ENCODE data around the gene CAMTA1.

Gene CAMTA1

GRCh38 chr1:6969762-6970161 lies 184.5 kb downstream of the CAMTA1 start:
- DNase-seq (ENCODE audit: extremely low spot score) = no peak
- ChIA-PET POLR2A (no interaction called here), CTCF (no interaction called here)

GRCh38 chr1:6970221-6970620 lies 185.0 kb downstream of the CAMTA1 start:
- DNase-seq (ENCODE audit: extremely low spot score) = no peak
- ChIA-PET POLR2A (no interaction called here), CTCF (no interaction called here)
- TF ChIP-seq FOXK2 (IDR thresholded peaks at IDR 0.05) (no peak), SUZ12 (IDR thresholded peaks at IDR 0.05) (no peak), ARNT (IDR thresholded peaks at IDR 0.05) (no peak), PKNOX1 (IDR thresholded peaks at IDR 0.05) (no peak), NFRKB (IDR thresholded peaks at IDR 0.05) (no peak), TARDBP (IDR thresholded peaks at IDR 0.05) (no peak), ZNF384 (IDR thresholded peaks at IDR 0.05) (no peak)

More at GRCh38 chr1:6969762-6970161, 184.5 kb downstream of the CAMTA1 start:
- TF ChIP-seq L3MBTL2 (conservative IDR thresholded peaks at IDR 0.05) (no peak), CTBP1 (IDR thresholded peaks at IDR 0.05; ENCODE audit: borderline replicate concordance) (no peak), SP1 (IDR thresholded peaks at IDR 0.05) (no peak), HDGF (IDR thresholded peaks at IDR 0.05; ENCODE audit: borderline replicate concordance) (no peak), PKNOX1 (IDR thresholded peaks at IDR 0.05) (no peak), LEF1 (IDR thresholded peaks at IDR 0.05; ENCODE audit: borderline replicate concordance) (no peak), FOXK2 (IDR thresholded peaks at IDR 0.05) (no peak), ELF4 (IDR thresholded peaks at IDR 0.05) (no peak), FOXM1 (IDR thresholded peaks at IDR 0.05; ENCODE audit: borderline replicate concordance) (no peak), ARNT (IDR thresholded peaks at IDR 0.05) (no peak), FOXA1 (IDR thresholded peaks at IDR 0.05) (no peak), BHLHE40 (IDR thresholded peaks at IDR 0.05; ENCODE audit: borderline replicate concordance) (no peak), SUZ12 (IDR thresholded peaks at IDR 0.05) (no peak), NFRKB (IDR thresholded peaks at IDR 0.05) (no peak), TARDBP (IDR thresholded peaks at IDR 0.05) (no peak), ZNF384 (IDR thresholded peaks at IDR 0.05) (no peak)

GRCh38 chr1:6971048-6971447 lies 185.8 kb downstream of the CAMTA1 start:
- TF ChIP-seq TARDBP (IDR thresholded peaks at IDR 0.05) (no peak), SUZ12 (IDR thresholded peaks at IDR 0.05) (no peak), ARNT (IDR thresholded peaks at IDR 0.05) (no peak), NFRKB (IDR thresholded peaks at IDR 0.05) (no peak), SP1 (IDR thresholded peaks at IDR 0.05) (no peak), ELF4 (IDR thresholded peaks at IDR 0.05) (no peak), FOXA1 (IDR thresholded peaks at IDR 0.05) (no peak), LEF1 (IDR thresholded peaks at IDR 0.05; ENCODE audit: borderline replicate concordance) (no peak), CTBP1 (IDR thresholded peaks at IDR 0.05; ENCODE audit: borderline replicate concordance) (no peak), ZNF384 (IDR thresholded peaks at IDR 0.05) (no peak), FOXK2 (IDR thresholded peaks at IDR 0.05) (no peak), PKNOX1 (IDR thresholded peaks at IDR 0.05) (no peak), FOXM1 (IDR thresholded peaks at IDR 0.05; ENCODE audit: borderline replicate concordance) (no peak), L3MBTL2 (conservative IDR thresholded peaks at IDR 0.05) (no peak), BHLHE40 (IDR thresholded peaks at IDR 0.05; ENCODE audit: borderline replicate concordance) (no peak), HDGF (IDR thresholded peaks at IDR 0.05; ENCODE audit: borderline replicate concordance) (no peak)
- ChIA-PET POLR2A (no interaction called here), CTCF (no interaction called here)
- no peak for DNase-seq (ENCODE audit: extremely low spot score)

- CTCF ChIA-PET = no interaction called here
- POLR2A ChIA-PET = no interaction called here
- no peak for DNase-seq (ENCODE audit: extremely low spot score)
- TF ChIP-seq ELF4 (IDR thresholded peaks at IDR 0.05) = no peak
- TF ChIP-seq LEF1 (IDR thresholded peaks at IDR 0.05; ENCODE audit: borderline replicate concordance) = no peak
- TF ChIP-seq ARNT (IDR thresholded peaks at IDR 0.05) = no peak
- no peak for TF ChIP-seq ZNF384 (IDR thresholded peaks at IDR 0.05)
- TF ChIP-seq L3MBTL2 (conservative IDR thresholded peaks at IDR 0.05) = no peak
- TF ChIP-seq FOXM1 (IDR thresholded peaks at IDR 0.05; ENCODE audit: borderline replicate concordance) = no peak
- TF ChIP-seq PKNOX1 (IDR thresholded peaks at IDR 0.05) = no peak
- no peak for TF ChIP-seq NFRKB (IDR thresholded peaks at IDR 0.05)
Measured at GRCh38 chr1:6971699-6972098, 186.4 kb downstream of the CAMTA1 start.

- ChIA-PET CTCF (no interaction called here), POLR2A (no interaction called here)
- no peak for DNase-seq (ENCODE audit: extremely low spot score)
- no peak for TF ChIP-seq CTBP1 (IDR thresholded peaks at IDR 0.05; ENCODE audit: borderline replicate concordance)
Measured at GRCh38 chr1:6972399-6972798, 187.1 kb downstream of the CAMTA1 start.

GRCh38 chr1:6975331-6976043 lies 190.2 kb downstream of the CAMTA1 start:
- DNase-seq (ENCODE audit: extremely low spot score) = no peak
- no peak for TF ChIP-seq LEF1 (IDR thresholded peaks at IDR 0.05; ENCODE audit: borderline replicate concordance)
- no peak for TF ChIP-seq HDGF (IDR thresholded peaks at IDR 0.05; ENCODE audit: borderline replicate concordance)
- TF ChIP-seq ELF4 (IDR thresholded peaks at IDR 0.05) = no peak
- TF ChIP-seq SUZ12 (IDR thresholded peaks at IDR 0.05) = no peak
- TF ChIP-seq PKNOX1 (IDR thresholded peaks at IDR 0.05) = no peak
- no peak for TF ChIP-seq SP1 (IDR thresholded peaks at IDR 0.05)
- TF ChIP-seq FOXK2 (IDR thresholded peaks at IDR 0.05) = no peak
- no peak for TF ChIP-seq FOXA1 (IDR thresholded peaks at IDR 0.05)
- TF ChIP-seq L3MBTL2 (conservative IDR thresholded peaks at IDR 0.05) = no peak
- TF ChIP-seq ZNF384 (IDR thresholded peaks at IDR 0.05) = no peak
- TF ChIP-seq FOXM1 (IDR thresholded peaks at IDR 0.05; ENCODE audit: borderline replicate concordance) = no peak
- TF ChIP-seq ARNT (IDR thresholded peaks at IDR 0.05) = no peak
- no peak for TF ChIP-seq NFRKB (IDR thresholded peaks at IDR 0.05)
- TF ChIP-seq CTBP1 (IDR thresholded peaks at IDR 0.05; ENCODE audit: borderline replicate concordance) = no peak
- TF ChIP-seq BHLHE40 (IDR thresholded peaks at IDR 0.05; ENCODE audit: borderline replicate concordance) = no peak
- no peak for TF ChIP-seq TARDBP (IDR thresholded peaks at IDR 0.05)
- POLR2A ChIA-PET = no interaction called here
- CTCF ChIA-PET = no interaction called here
